ENCODE measurements around the gene CAV1.

- TF ChIP-seq CTCF (IDR thresholded peaks at IDR 0.05): no peak
- no peak for TF ChIP-seq POLR2A (IDR thresholded peaks at IDR 0.05)
- TF ChIP-seq POLR2AphosphoS5 (IDR thresholded peaks at IDR 0.05): no peak
- TF ChIP-seq EP300 (IDR thresholded peaks at IDR 0.05; ENCODE audit: low read depth): no peak
Measured at GRCh38 chr7:116569737-116570136, 44.9 kb downstream of the CAV1 start.
